A673 (cell line): ENCODE measurements around the gene TGM4. TPM values are rescaled to one million over a fixed set of nuclear protein-coding genes. Genes with fewer than 3 reads are reported as not detected.

ENCODE experiments used
- BruUV-seq: library from RNA; stranded (reverse); fragments of 400-500 nt; replicated peaks from 2 replicates; lab custom pipeline; 2021; lab: Mats Ljungman, UMichigan
- CTCF ChIA-PET: fragments of 300-600 bp; sonication (Branson Sonifier 250); formaldehyde crosslinking; loops from one replicate; lab custom pipeline; 2022; ENCODE audit warnings: antibody characterized with exemption; lab: Charles Lee
- POLR2A ChIA-PET: fragments of 300-600 bp; sonication (Branson Sonifier 250); formaldehyde crosslinking; loops from one replicate; lab custom pipeline; 2022; ENCODE audit warnings: antibody characterized with exemption; ENCODE audit not compliant: low non-redundant PET; lab: Charles Lee
- DNase-seq: peaks from one replicate; pipeline ENCODE4 v3.0.0-alpha.2; 2015; ENCODE audit warnings: low spot score
- H3K27ac ChIP-seq: fragments of 200-600 bp; sonication (generic); 2 replicates; pipeline ENCODE4 v1.5.1; 2016; ENCODE audit warnings: mixed run types, low read depth, mild to moderate bottlenecking, mixed read lengths, antibody characterized with exemption, low read length; ENCODE audit not compliant: poor library complexity, severe bottlenecking
- H3K27me3 ChIP-seq: fragments of 200-600 bp; sonication (generic); replicated peaks from 2 replicates; pipeline ENCODE4 v1.6.1; 2017; ENCODE audit warnings: mixed run types, low read depth, mild to moderate bottlenecking, mixed read lengths, antibody characterized with exemption, low read length; ENCODE audit not compliant: insufficient read depth, poor library complexity
- H3K36me3 ChIP-seq: fragments of 200-600 bp; sonication (generic); 2 replicates; pipeline ENCODE4 v1.6.1; 2016; ENCODE audit warnings: mixed run types, mild to moderate bottlenecking, mixed read lengths, antibody characterized with exemption, low read length; ENCODE audit not compliant: insufficient read depth, poor library complexity, severe bottlenecking
- H3K4me1 ChIP-seq: fragments of 200-600 bp; sonication (generic); 2 replicates; pipeline ENCODE4 v1.6.1; 2017; ENCODE audit warnings: mixed run types, mild to moderate bottlenecking, mixed read lengths, antibody characterized with exemption, low read length; ENCODE audit not compliant: insufficient read depth, poor library complexity, severe bottlenecking
- H3K4me3 ChIP-seq: fragments of 200-600 bp; sonication (generic); 2 replicates; pipeline ENCODE4 v1.5.1; 2016; ENCODE audit warnings: low read depth, mixed run types, mild to moderate bottlenecking, mixed read lengths, low read length; ENCODE audit not compliant: poor library complexity, severe bottlenecking
- H3K9me3 ChIP-seq: fragments of 200-600 bp; sonication (generic); 2 replicates; pipeline ENCODE4 v1.6.1; 2016; ENCODE audit warnings: mixed run types, low read depth, mild to moderate bottlenecking, mixed read lengths, antibody characterized with exemption, low read length; ENCODE audit not compliant: poor library complexity, severe bottlenecking
- CTCF ChIP-seq: fragments of 300-800, 200-600 bp; sonication (generic); conservative IDR thresholded peaks from 2 replicates; pipeline ENCODE4 v1.5.1; 2017; ENCODE audit warnings: low read depth, mild to moderate bottlenecking, antibody characterized with exemption, low read length, moderate library complexity, mixed read lengths
- EZH2 ChIP-seq: fragments of 200-600 bp; sonication (generic); IDR thresholded peaks from 2 replicates; pipeline ENCODE4 v1.6.1; 2017; ENCODE audit warnings: borderline replicate concordance, low read depth, mild to moderate bottlenecking, mixed read lengths, antibody characterized with exemption, low read length; ENCODE audit not compliant: poor library complexity, severe bottlenecking
- intact Hi-C: fragments of 100-400 bp; cut with micrococcal nuclease; formaldehyde crosslinking; loops from one replicate; pipeline ENCODE4 v1.10.0; 2022; ENCODE audit not compliant: unreplicated experiment
- total RNA-seq: library from RNA; stranded (reverse); gene quantifications from 2 replicates; pipeline ENCODE4 v1.2.3, GENCODE V29; 2021

The TGM4 gene
- total RNA-seq, 1 experiment from 2014 or later, result 0.09 TPM

- intact Hi-C loops, result no loop called here
- Histone ChIP-seq H3K27me3 (no peaks in the 10 kb centered on the region), H3K36me3 (no peaks in the 10 kb centered on the region), H3K27ac (no peak overlapping the region), H3K4me1 (no peaks in the 10 kb centered on the region), H3K4me3 (no peak overlapping the region), H3K9me3 (no peaks in the 10 kb centered on the region)
- no TSS peak for BruUV-seq
- ChIA-PET CTCF (no interaction called here), POLR2A (interaction anchor here (0.6 kb wide), 1 partner anchor 879 kb away, joined by 7 read pairs; no protein-coding TSS in a partner anchor)
- TF ChIP-seq CTCF (no peak), EZH2 (no peak)
- no peak for DNase-seq
Measured at GRCh38 chr3:44877333-44877732, 2.9 kb downstream of the TGM4 start.

GRCh38 chr3:44880284-44880683 is 5.9 kb downstream of the TGM4 start:
- no peaks in the 10 kb centered on the region for H3K9me3 ChIP-seq
- no peak for DNase-seq
- ChIA-PET POLR2A (no interaction called here), CTCF (no interaction called here)
- BruUV-seq, result no TSS peak
- intact Hi-C loops, result no loop called here
- H3K27ac ChIP-seq, result no peak overlapping the region
- H3K4me3 ChIP-seq, result no peak overlapping the region
- H3K36me3 ChIP-seq, result no peaks in the 10 kb centered on the region
- H3K4me1 ChIP-seq, result no peaks in the 10 kb centered on the region
- TF ChIP-seq EZH2 (no peak), CTCF (no peak)
- no peaks in the 10 kb centered on the region for H3K27me3 ChIP-seq

DNA sequence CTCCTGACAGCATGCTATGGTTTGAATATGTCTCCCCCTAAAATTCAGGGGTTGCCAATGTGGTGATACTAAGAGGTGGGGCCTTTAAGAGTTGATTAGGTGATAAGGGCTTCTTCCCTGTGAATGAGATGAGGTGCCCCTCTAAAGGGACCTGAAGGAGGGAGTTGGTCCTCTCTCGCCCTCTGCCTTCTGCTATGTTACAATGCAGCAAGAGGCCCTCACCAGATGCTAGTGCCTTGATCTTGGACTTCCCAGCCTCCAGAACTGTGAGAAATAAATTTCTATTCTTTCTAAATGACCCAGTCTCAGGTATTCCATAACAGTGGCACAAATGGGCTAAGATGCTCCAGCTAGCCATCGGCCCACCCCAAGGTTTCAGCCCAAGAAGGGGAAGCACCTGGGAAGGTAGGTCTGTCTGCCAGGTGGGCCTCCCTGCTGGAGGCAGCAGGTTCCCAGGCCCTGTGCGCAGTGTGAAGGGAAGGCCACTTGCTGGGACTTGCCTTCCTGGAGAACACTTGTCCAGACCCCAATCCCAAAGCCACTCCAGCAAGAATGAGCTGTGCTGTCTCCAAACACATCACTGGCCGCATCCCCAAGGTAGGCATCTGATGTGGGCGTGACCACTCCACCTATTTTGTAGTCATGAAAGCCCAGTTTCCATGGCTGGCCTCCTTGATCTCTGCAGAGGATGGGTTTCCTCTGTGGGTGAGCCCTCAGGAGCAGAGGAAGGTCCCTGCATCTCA is 9.0 kb downstream of the TGM4 start:
- no peaks in the 10 kb centered on the region for H3K27me3 ChIP-seq
- peak overlapping the region; percentile 16 for H3K27ac ChIP-seq
- ChIA-PET CTCF (no interaction called here), POLR2A (no interaction called here)
- no peaks in the 10 kb centered on the region for H3K9me3 ChIP-seq
- no peaks in the 10 kb centered on the region for H3K36me3 ChIP-seq
- DNase-seq, result no peak
- no peak overlapping the region for H3K4me3 ChIP-seq
- BruUV-seq, result no TSS peak
- no peaks in the 10 kb centered on the region for H3K4me1 ChIP-seq
- TF ChIP-seq CTCF (no peak), EZH2 (no peak)
- intact Hi-C loops, result no loop called here
